ENCODE results near the gene TDRD1. TPM values are rescaled to one million over a fixed set of nuclear protein-coding genes. Genes with fewer than 3 reads are reported as not detected.

Gene TDRD1
- total RNA-seq, 1 donor from 2014 or later = 0.33 TPM

- POLR2A ChIA-PET = no interaction called here
- H3K4me1 Mint-ChIP-seq = peaks cover 7% of the 10 kb centered on the region
- CTCF ChIA-PET = no interaction called here
- H3K4me3 Mint-ChIP-seq = no peak overlapping the region
- DNase-seq (no peak), ATAC-seq (ENCODE audit: low read depth) (no peak)
- no peaks in the 10 kb centered on the region for H3K36me3 Mint-ChIP-seq (ENCODE audit: low read depth)
- no peak for TF ChIP-seq CTCF (IDR thresholded peaks at IDR 0.05)
- intact Hi-C loops (cut with micrococcal nuclease) = no loop called here
- no peaks in the 10 kb centered on the region for H3K9me3 Mint-ChIP-seq
- H3K27me3 Mint-ChIP-seq = peaks cover 36% of the 10 kb centered on the region
- H3K27ac Mint-ChIP-seq = no peak overlapping the region
These were observed 55.0 kb downstream of the TDRD1 start for GRCh38 chr10:114234132-114234531.

GRCh38 chr10:114239117-114239993, 60.2 kb downstream of the TDRD1 start, which contains the start of gene VWA2:
TSS of gene VWA2 (plus strand) at chr10:114239254. CDS start at chr10:114248714, 9,460 bp downstream.
- H3K4me1 Mint-ChIP-seq = peaks cover 8% of the 10 kb centered on the region
- ATAC-seq (ENCODE audit: low read depth) (peak; percentile 49), DNase-seq (peak; percentile 24)
- ChIA-PET POLR2A (no interaction called here), CTCF (no interaction called here)
- intact Hi-C loops (cut with micrococcal nuclease) = loop anchor here (1.0 kb wide), 2 partner anchors 440 to 534 kb away; no protein-coding TSS in a partner anchor
- H3K4me3 Mint-ChIP-seq = peak within 1 kb of the TSS; percentile 50
- H3K9me3 Mint-ChIP-seq = no peaks in the 10 kb centered on the region
- no peak for TF ChIP-seq CTCF (IDR thresholded peaks at IDR 0.05)
- H3K27me3 Mint-ChIP-seq = peaks cover 53% of the 10 kb centered on the region
- H3K27ac Mint-ChIP-seq = no peak within 1 kb of the TSS
- no peaks in the 10 kb centered on the region for H3K36me3 Mint-ChIP-seq (ENCODE audit: low read depth)

DNA sequence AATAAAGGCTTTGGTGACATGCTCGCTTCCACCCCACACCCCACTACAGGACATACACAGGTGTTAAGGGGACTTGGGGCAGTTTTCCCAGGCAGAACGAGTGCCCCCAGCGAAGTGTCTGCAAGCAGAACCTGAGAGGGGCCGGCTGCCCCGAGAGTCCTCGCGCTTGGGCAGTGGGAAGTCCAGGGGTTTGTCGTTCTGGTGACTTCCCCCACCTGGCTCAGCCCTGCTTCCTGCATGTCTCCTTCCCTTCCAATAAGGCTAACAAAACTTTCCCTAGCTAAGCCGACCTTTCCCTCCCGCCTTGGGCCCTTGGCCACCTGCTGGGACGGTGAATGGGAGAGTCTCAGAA, 60.8 kb downstream of the TDRD1 start:
- Mint-ChIP-seq H3K27ac (no peak overlapping the region), H3K4me3 (peak overlapping the region; percentile 49), H3K27me3 (peaks cover 49% of the 10 kb centered on the region), H3K36me3 (ENCODE audit: low read depth) (no peaks in the 10 kb centered on the region), H3K9me3 (no peaks in the 10 kb centered on the region), H3K4me1 (peaks cover 8% of the 10 kb centered on the region)
- intact Hi-C loops (cut with micrococcal nuclease) = loop anchor here (1.0 kb wide), 2 partner anchors 441 to 535 kb away; no protein-coding TSS in a partner anchor
- POLR2A ChIA-PET = no interaction called here
- DNase-seq = no peak
- no peak for ATAC-seq (ENCODE audit: low read depth)
- TF ChIP-seq CTCF (IDR thresholded peaks at IDR 0.05) = no peak
- CTCF ChIA-PET = no interaction called here

DNA sequence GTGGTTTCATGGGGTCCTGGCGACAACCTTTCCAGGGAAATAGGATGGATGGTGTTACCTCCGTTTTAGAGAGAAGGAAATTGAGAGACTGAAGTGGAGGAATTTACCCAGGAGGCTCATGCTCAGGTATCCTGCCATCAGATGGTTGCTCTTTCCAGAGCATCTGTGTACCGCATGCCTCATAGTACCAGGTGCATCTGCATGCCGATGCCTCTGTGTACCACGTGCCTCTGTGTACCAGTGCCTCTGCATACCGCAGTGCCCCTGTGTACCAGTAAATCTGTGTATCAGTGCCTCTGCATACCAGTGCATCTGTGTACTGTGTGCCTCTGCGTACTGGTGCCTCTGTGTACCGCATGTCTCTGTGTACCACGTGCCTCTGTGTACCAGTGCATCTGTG, 63.1 kb downstream of the TDRD1 start:
- Mint-ChIP-seq H3K9me3 (no peaks in the 10 kb centered on the region), H3K27ac (no peak overlapping the region), H3K4me1 (peaks cover 8% of the 10 kb centered on the region), H3K36me3 (ENCODE audit: low read depth) (no peaks in the 10 kb centered on the region), H3K27me3 (peaks cover 39% of the 10 kb centered on the region), H3K4me3 (no peak overlapping the region)
- ChIA-PET POLR2A (no interaction called here), CTCF (no interaction called here)
- no peak for ATAC-seq (ENCODE audit: low read depth)
- intact Hi-C loops (cut with micrococcal nuclease) = no loop called here
- TF ChIP-seq CTCF (IDR thresholded peaks at IDR 0.05) = no peak
- DNase-seq = no peak

- POLR2A ChIA-PET = no interaction called here
- no peak for TF ChIP-seq CTCF (IDR thresholded peaks at IDR 0.05)
- H3K27me3 Mint-ChIP-seq = peaks cover 36% of the 10 kb centered on the region
- no peak overlapping the region for H3K27ac Mint-ChIP-seq
- no peak for DNase-seq
- ATAC-seq (ENCODE audit: low read depth) = no peak
- CTCF ChIA-PET = no interaction called here
- H3K4me1 Mint-ChIP-seq = peaks cover 6% of the 10 kb centered on the region
- intact Hi-C loops (cut with micrococcal nuclease) = no loop called here
- H3K9me3 Mint-ChIP-seq = no peaks in the 10 kb centered on the region
- no peak overlapping the region for H3K4me3 Mint-ChIP-seq
- no peaks in the 10 kb centered on the region for H3K36me3 Mint-ChIP-seq (ENCODE audit: low read depth)
These were observed 64.5 kb downstream of the TDRD1 start for GRCh38 chr10:114243661-114244060.

Data from activated B cell treated with CpG ODN at 0.5 μM for 24 hours (primary cell).